Sigmoid colon (tissue), 3 donors: Measurements from ENCODE around the gene NHSL2.

Experiments
- POLR2A ChIP-seq, 2 donors: fragments of 450-650 bp; IDR thresholded peaks; one replicate each; pipeline ENCODE4 v1.6.1; 2016; ENCODE audit warnings: antibody characterized with exemption in 2 of 2, mild to moderate bottlenecking in 2 of 2, moderate library complexity in 2 of 2
- TF ChIP-seq, protein P1 (sequence below), 4 experiments: fragments of 450-650 bp in 3 of 4; fragments of 200-600 bp in 1 of 4; IDR thresholded peaks; one replicate each; pipeline ENCODE4 v1.5.1; 2016 to 2019; ENCODE audit warnings: antibody characterized with exemption in 4 of 4, mild to moderate bottlenecking in 3 of 4, moderate library complexity in 2 of 4

DNA sequence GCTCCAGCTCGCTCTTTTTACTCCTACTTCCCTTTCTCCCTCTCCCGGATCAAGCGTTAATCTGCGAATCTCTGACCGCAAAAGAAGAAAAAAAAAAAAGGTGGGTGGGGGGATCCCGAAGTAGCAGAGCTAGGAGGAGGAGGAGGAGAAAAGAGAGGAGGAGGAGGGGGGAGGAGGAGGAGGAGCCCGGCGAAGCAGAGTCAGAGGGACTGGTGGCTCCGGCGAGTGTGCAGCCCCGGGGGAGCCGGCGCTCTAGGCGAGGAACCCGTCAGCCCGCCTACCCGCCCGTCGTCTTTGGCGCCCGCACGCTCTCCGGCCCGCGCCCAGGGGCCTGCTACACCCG, at the start of gene NHSL2:
- TF ChIP-seq, protein P1, sequence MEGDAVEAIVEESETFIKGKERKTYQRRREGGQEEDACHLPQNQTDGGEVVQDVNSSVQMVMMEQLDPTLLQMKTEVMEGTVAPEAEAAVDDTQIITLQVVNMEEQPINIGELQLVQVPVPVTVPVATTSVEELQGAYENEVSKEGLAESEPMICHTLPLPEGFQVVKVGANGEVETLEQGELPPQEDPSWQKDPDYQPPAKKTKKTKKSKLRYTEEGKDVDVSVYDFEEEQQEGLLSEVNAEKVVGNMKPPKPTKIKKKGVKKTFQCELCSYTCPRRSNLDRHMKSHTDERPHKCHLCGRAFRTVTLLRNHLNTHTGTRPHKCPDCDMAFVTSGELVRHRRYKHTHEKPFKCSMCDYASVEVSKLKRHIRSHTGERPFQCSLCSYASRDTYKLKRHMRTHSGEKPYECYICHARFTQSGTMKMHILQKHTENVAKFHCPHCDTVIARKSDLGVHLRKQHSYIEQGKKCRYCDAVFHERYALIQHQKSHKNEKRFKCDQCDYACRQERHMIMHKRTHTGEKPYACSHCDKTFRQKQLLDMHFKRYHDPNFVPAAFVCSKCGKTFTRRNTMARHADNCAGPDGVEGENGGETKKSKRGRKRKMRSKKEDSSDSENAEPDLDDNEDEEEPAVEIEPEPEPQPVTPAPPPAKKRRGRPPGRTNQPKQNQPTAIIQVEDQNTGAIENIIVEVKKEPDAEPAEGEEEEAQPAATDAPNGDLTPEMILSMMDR (IDR thresholded peaks at IDR 0.05) = no peak
- no peak for TF ChIP-seq POLR2A (IDR thresholded peaks at IDR 0.05)
